Ishikawa (cell line): ENCODE results near the gene PSMB10.

ENCODE experiments used
- CEBPB ChIP-seq: IDR thresholded peaks from 2 replicates; pipeline ENCODE4 v1.6.1; 2012
- TAF1 ChIP-seq: IDR thresholded peaks from 2 replicates; pipeline ENCODE4 v1.6.1; 2012; ENCODE audit warnings: low read depth, mild to moderate bottlenecking

- TF ChIP-seq TAF1 (no peak), CEBPB (no peak)
Measured at GRCh38 chr16:67941469-67942199, 5.0 kb upstream of the PSMB10 start.
